Measurements from ENCODE around the gene RPS16.
A peak's percentile ranks its signal among the peaks of the same experiment; 100 is the strongest.
"Not testable (repeated sequence)": the region's sequence is repeated elsewhere in the genome, so short reads cannot be mapped to it uniquely, and the experiment has no call there.

Gene RPS16

GRCh38 chr19:39435499-39436349 lies at the start of gene RPS16:
Gene RPS16, minus strand, starts transcription at chr19:39435949. Its CDS starts 54 bp downstream, at chr19:39435895.
- peak within 1 kb of the TSS; percentile 95 for H3K27ac ChIP-seq
- no peak for TF ChIP-seq CTCF (conservative IDR thresholded peaks at IDR 0.05)

- no peak for TF ChIP-seq CTCF (conservative IDR thresholded peaks at IDR 0.05)
- no peak overlapping the region for H3K27ac ChIP-seq
These were observed 47.4 kb upstream of the RPS16 start for GRCh38 chr19:39483141-39483540.

GRCh38 chr19:39481676-39482075 lies 45.9 kb upstream of the RPS16 start:
- TF ChIP-seq CTCF (conservative IDR thresholded peaks at IDR 0.05): no peak
- H3K27ac ChIP-seq: peak overlapping the region; percentile 86

- no peak for TF ChIP-seq CTCF (conservative IDR thresholded peaks at IDR 0.05)
- H3K27ac ChIP-seq: peak overlapping the region; percentile 86
These were observed 45.4 kb upstream of the RPS16 start for GRCh38 chr19:39481229-39481545.

GRCh38 chr19:39480337-39481228 lies 44.8 kb upstream of the RPS16 start, which contains the start of gene TIMM50:
Gene TIMM50, plus strand, starts transcription at chr19:39480838. Its CDS starts 16 bp downstream, at chr19:39480854.
- peak within 1 kb of the TSS; percentile 86 for H3K27ac ChIP-seq
- no peak for TF ChIP-seq CTCF (conservative IDR thresholded peaks at IDR 0.05)

- H3K27ac ChIP-seq: peak overlapping the region; percentile 86
- no peak for TF ChIP-seq CTCF (conservative IDR thresholded peaks at IDR 0.05)
These were observed 44.2 kb upstream of the RPS16 start for GRCh38 chr19:39479916-39480315.

- not testable (repeated sequence) for H3K27ac ChIP-seq
These were observed 43.6 kb upstream of the RPS16 start for GRCh38 chr19:39479319-39479801.

Measured in VCaP (cell line).